Effector CD8-positive, alpha-beta T cell (primary cell): ENCODE measurements around the gene LRRC28.

Source experiments
- DNase-seq: peaks from one replicate; lab custom pipeline; 2025; lab: John Stamatoyannopoulos, UW

LRRC28 gene

DNA sequence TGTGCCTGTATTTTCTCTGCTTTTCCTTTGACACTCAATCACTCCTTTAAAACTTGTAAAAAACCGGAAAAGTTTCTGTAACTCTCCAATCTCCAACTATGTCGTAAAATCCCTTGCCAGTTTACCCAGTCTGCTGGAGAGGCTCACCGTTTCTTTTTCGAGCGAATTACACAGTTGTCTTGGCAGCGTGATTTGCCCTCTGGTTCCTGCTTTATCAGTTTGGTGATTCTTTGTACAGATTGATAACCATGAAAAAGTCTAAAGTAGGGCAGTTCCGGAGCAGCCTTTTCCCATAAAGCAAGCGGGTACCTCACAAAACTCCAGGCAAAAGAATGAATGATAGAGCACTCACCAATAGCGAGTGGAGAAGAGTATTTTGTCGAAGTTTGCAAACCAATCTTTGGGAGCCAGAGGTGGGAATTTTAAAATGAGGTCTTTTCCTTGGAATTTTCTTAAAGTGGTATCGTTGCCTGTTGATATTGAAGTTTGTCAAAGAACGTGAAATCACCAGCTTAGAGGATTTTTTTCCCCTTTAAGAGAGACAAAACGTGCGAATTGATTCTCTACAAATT lies 1.9 kb upstream of the LRRC28 start, which contains the start of gene TTC23:
TTC23 (minus strand) TSS at position 312 of the 572 bp plus-strand sequence. CDS start 20,869 bp downstream, outside the sequence.
- DNase-seq = no peak

DNA sequence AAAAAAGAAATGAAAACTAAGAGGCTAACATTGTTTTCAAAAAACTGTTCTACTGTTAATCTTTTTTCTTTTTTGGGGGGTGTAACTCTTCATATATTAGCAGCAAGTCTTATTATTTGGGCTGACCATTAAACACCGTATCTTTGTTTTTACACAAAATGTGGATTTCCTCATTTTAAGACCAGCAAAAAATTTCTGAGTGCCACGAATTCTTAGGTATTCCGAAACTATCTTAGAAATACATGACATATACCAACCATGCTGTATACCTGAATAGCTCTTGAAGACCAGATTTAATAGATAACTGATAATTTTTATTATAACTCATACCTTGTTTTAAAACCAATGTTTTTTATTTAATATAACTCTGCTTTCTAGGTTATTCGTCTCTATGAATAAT lies 1.3 kb upstream of the LRRC28 start:
- no peak for DNase-seq

DNA sequence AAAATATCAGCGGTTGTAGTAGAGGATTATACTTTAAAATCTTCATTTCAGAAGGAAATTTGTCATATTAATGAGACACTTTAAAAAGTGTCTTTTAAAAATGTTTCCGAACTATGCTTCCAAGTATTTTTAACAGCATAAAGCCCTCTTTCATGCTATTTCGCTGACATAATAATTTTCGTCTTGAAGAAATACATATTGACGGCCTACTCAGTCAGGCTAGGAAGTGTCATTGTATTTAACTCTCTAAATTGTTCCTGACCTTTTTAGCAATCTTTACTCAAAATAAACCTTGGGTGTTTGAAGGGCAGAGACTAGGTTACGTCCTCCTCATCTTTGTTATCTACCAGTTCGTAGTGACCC lies 806 bp upstream of the LRRC28 start:
- DNase-seq = no peak

DNA sequence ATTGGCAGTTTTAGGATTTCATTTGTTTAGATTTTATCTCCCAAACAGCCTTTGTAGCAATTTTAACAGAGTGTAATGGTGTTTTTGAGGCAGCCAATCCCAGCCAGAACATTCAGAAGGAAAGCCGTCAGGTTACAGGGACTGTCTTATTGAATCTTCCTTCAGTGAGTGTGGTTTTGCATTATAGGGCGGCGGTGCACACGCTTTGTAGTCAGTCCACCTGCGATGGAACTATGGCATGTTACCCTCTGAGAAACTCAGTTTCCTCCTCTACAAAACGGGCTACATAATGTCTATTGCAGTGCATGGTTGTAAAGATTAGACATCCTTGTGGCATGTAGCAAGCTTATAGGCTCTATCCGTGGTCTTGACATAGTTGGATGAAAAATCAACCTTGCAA lies 1.0 kb downstream of the LRRC28 start:
- DNase-seq = no peak

DNA sequence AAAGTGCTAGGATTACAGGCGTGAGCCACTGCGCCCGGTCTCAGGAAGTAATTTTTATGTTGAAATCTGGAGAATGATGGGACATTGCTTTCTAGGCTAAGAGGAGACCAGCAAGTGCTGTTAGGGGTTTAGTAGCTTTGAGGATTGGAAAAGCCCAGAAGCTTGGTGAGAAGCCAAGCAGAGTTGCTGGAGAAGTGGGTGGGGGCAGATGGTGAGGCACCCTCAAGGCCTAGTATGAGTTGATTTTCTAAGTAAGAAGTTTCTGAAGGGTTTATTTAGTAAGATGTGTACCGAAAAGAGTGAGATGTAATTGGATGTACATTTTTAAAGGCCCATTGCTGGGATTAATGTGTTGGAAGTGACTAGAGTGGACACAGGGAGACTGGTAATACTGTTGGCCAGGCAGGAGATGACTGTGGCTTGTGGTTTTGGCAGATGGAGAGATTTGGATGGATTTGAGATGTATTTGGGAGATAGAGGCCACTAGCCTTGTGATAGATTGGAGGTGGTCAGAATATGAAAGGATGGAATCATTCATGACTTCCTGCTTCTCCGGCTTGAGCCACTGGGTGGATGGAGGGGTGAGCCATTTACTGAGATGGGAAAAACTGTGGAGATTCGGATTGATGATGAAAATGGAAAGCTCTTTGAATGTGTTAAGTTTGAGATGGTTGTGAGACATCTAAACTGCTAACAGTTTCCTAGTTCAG lies 2.3 kb downstream of the LRRC28 start:
- DNase-seq = no peak

DNA sequence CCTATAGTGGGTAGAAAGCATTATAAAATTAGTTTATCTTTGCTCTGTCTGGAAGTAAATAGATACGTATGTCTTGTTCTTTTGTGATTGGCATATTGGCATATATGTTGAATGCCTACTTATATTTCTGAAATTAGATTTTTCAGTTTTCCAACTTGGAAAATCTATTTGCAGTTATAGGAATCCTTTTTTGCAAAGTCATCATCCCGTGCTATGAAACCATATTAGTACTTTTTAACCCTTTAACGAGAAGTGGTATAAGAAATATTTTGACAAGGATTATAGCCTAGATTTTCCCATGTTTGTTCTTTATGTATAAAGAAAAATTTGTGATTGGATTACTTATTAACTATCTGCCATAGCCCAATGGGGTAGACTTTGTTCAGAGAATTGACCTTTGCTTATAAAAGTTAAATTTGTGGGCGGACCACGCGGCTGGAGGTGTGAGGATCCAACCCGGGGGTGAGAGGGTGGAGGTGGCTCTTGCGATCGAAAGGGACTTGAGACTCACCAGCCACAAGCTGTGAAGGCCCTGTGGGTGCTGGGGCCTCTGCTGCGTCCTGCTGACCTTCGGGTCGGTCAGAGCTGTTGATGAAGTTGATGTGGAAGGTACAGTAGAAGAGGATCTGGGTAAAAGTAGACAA lies 5.9 kb downstream of the LRRC28 start:
- no peak for DNase-seq

DNA sequence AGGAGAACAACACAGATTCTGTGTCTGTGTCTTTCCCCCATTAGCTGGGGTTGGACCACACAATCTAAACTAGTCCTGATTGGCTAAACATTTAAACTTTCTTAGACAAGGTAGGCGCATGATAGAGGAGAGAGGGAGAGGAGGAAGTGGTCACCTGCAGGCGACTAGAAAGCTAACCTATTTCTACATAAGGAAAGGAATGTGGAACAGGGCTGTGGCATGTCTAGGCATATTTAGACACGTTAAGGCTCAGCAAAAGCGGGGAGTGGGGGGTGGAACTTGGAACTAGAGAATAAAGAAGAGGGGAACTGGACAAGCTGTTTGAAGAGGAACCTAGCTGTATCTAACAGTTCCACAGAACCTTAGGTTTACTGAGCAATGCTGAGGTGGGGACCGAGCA lies 12.8 kb downstream of the LRRC28 start:
- no peak for DNase-seq

DNA sequence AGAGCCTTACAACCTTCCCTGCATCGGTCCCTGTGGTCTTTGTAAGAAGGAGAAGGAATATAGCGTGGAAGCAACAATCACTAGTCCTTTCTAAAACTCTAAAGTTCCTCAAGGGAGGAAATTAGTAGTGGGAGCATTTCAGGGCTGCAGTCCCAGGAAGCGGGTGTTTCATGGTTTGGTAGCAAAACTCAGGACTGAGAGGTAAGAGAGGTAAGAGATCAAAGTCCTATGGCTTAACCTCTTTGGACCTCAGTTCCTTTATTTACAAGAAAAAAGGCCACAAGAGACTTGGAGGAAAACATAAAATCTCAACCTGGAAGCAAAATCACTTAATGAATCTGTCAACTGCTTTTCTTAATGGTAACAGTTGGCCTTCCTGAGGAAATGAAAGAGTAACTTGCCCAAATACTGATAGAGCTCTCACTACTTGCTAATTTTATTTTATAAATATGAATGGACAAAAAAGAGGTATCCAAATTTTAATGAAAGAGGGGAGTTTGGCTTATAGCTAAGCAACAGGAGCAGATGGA lies 14.3 kb downstream of the LRRC28 start:
- no peak for DNase-seq

DNA sequence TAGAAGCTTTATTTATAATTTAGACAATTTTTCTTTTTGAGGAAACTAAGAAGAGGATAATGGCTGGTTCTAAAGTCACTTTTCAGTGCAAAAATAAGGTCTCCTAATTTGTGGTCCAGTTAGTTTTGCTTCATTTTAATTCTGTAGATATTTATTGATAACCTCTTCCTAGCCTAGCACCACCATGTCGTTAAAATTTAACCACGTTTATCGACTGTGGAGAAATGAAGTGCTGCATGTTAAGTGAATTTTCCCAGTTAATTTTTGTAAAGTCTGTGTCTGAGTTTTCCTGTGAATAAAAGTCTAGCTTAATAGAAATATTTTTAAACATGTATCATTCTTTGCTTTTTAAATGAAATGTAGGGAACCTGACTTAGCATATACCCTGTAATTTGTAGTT lies 16.7 kb downstream of the LRRC28 start:
- no peak for DNase-seq

DNA sequence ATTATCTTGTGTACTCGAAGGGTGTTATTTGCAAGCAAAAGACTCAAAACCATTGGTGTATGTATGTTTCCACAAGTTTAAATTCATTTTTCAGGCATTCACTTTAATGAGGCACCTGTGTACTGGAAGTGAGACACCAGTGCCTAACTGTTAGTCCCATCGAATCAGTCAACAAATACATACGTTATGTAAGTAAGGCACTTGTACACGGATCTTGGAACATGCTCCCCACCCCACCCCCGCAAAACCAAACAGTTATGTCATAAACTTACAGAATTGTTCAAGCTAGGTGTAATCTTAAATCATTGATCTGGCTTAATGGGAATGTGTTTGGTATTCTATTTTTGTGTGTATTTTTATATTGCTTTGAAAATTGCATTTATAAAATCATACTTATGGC lies 17.1 kb downstream of the LRRC28 start:
- no peak for DNase-seq

DNA sequence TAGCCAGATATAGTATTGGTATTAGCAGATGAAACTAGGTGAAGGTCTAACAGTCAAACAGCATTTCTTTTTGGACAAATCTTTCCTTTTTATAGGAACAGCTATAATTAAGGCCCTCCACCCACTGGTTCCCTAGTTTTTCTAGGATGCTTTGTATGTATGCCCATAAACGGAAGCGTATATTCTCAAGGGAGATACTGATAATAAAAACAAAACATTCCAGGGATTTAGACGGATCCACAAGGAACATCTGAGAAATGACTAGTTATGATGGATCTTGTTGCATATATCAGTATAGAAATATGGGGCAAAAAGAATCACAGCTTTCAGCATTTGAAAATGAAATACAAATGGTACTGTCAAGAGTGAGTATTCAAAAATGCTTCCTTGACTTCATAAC lies 22.5 kb downstream of the LRRC28 start:
- no peak for DNase-seq

DNA sequence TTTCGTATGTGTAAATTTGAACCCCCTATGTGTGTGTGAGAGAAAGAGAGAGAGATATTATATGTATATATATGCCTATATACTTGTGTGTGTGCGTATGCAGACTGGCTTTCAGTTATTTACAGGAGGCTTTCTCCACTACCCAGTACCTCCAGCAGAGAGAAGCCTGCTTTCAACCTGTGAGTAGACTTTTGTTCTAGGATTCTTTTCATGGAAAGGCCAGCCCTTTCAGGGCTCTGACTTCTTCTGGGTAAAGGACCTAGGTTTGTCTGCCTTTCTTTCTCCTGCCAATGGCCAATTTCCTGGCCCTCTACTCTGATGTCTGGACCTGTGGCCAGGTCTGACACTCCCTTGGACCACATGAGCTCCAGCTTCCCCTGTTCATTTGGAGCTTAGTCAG lies 23.8 kb downstream of the LRRC28 start:
- DNase-seq = no peak

DNA sequence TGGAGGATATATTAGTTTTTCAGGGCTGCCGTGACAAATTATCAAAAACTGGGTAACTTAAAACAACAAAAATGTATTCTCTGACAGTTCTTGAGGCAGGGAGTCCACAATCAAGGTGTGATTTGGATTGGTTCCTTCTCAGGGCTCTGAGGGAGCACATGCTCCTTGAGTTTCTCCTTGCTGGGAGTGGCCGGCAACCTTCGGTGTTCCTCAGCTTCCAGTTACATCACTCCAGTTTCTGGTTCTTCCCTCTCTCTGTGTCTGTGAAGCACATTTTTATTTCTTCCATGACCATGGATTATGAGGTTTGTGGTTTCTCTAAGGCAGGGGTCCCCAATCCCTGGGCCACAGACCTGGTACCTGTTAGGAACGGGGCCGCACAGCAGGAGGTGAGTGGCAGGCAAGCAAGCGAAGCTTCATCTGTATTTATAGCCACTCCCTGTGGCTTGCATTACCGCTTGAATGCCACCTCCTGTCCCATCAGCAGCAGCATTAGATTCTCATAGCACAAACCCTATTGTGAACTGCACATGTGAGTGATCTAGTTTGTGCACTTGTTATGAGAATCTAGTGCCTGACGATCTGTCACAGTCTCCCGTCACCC lies 24.3 kb downstream of the LRRC28 start:
- no peak for DNase-seq

DNA sequence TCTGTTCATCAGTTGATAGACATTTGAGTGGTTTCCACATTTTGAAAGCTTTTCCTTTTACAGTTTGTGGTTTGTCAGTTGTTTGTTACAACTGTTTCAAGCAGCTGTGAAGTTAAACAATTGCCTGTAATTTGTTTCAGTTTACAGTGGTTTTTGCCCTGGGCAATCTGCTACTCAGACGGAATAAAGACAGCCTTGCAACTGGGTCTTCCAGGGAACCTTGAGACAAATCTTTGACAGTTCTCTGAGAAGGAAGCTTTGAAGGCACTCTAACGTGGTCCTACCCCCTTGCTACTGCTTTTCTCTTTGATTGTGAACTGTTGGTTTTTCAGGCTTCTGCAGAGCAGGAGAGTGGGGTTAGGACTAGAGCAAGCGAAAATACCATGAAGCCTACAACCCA lies 28.0 kb downstream of the LRRC28 start:
- DNase-seq = no peak

DNA sequence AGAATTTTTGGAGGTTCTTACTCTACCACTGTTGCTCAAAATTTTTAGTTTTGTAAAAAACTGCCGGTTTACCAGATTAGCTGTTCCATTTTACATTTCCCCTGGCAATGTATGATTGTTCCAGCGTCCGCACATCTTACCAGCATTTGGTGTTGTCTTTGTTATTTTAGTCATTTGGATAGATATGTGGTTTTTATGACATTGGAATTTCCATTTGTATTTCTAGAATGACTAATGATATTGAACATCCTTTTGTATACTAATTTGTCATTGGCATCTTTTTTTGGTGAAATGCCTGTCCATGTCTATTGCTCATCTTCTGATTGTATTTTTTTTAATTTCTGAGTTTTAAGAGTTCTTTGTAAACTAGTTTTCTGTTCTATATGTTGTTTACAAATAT lies 28.5 kb downstream of the LRRC28 start:
- no peak for DNase-seq

DNA sequence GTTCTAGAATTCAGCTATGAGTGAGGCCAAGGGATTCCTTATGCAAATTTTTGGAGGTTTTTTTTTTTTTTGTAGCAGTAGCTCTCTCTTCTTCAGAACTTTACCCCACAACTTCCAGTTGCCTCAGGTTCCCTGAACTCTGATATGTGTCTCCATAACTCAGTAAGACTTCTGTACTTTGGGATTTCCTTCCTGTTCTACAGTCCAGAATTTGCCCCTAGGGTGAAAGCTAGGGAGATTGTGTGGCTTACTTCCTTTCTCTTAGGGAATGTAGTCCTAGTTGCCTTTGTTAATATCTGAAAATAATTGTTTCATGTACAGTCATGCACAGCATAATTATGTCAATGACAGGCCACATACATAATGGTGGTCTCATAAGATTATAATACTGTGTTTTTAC lies 30.8 kb downstream of the LRRC28 start:
- no peak for DNase-seq

DNA sequence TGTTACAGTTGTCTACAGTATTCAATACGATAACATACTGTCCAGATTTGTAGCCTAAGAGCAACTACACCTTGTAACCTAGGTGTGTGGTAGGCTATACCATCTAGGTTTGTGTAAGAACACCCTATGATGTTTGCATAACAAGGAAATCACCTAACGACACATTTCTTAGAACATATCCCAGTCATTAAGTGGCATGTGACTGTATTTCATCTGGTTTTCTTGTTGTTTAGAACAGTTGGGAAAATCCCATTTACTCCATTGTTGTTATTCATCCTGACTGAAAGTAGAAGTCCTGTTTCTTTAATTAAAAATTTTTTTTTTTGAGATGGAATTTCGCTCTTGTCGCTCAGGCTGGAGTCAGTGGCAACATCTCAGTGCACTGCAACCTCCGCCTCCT lies 31.3 kb downstream of the LRRC28 start:
- no peak for DNase-seq

DNA sequence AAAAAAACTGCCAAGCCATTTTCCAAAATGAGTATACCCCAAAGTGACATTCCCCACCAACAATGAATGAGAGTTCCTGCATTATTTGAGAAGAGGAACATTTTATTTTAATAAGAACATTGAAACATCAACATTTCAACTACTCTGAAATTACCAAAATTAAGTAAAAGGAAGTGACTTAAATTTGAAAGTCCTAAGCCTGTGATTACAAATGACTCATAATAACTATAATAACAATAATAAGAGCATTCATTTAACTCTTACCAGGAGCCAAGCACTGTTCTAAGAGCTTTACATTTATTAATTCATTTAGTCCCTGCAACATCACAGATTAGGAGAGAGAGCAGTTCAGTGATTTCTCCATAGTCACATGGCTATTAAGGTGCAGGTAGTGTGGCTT lies 32.4 kb downstream of the LRRC28 start:
- no peak for DNase-seq

DNA sequence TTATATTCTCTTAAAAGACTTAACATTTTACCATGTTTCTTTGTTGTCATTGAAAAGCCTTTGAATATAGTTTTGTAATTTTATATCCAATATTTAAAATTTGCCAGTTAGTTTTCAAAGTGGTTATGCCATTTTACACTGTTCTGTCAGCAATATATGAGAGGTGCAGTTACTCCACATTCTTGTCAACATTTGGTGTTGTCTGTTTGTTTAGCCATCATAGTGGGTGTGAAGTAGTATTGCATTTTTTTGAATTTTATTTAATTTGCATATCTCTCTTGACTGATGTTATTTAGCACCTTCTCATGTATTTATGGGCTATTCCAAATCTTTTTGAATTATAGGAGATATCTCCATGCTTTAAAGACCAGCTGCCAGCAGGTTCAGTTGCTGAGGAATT lies 40.4 kb downstream of the LRRC28 start:
- no peak for DNase-seq

DNA sequence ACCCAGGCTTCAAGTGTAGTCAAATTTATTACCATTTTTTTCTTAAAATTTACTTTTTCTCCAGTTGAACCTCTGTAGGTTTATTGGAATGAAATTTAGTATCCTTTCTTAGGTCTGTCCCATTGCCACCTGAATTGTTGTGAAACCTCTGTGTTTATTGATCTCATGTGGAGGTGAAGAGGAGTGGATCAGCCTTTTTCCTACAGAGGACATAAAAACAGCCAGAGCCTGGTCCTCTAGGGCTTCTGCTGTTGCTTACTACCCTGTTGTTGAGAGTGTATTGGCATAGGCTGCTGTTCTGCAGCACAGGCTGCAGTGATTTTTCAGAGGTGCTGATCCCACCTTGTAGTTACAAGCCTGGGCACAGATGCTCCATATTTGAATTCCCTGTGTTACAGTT lies 44.6 kb downstream of the LRRC28 start:
- DNase-seq = no peak

DNA sequence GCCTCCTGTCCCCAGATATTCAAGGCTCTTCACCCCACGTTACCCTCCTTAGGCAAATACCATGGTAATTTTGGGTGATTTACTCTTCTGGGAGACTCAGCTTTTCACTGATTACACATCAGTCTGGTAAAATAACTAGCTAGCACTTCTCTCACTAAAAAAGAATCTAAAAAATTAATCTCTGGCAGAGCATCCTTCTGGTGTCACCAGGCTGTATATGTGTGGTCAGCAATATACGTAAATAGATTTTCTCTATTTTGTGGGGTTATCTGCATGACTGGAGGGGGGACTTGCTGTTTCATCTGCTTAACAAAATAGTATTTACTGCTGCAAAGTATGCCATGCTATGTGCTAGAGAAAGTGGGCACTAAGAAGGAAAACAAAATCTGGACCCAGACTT lies 45.1 kb downstream of the LRRC28 start:
- DNase-seq = no peak

DNA sequence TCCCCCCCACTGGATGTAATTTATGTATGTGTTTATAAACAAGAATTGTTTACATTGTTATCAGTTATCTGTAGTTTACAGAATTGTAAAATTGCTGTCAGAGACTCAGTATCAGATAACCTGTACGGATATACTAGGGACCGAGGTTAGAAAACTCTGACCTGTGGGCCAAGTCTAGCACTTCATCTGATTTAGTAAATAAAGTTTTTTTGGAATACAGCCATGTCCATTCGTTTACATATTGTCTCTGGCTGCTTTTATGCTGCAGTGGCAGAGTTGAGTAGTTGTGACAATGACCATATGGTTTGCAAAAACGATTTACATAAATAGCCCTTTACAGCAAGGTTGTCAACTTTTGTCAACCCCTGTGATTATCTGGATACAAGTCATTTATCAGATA lies 52.6 kb downstream of the LRRC28 start:
- no peak for DNase-seq
